ENCODE data around the gene DCUN1D2. TPM values are rescaled to one million over a fixed set of nuclear protein-coding genes. Genes with fewer than 3 reads are reported as not detected.
"Not testable (repeated sequence)": the region's sequence is repeated elsewhere in the genome, so short reads cannot be mapped to it uniquely, and the experiment has no call there.

DCUN1D2 gene
- total RNA-seq, 1 donor from 2014 or later = 29.2 TPM

GRCh38 chr13:113472355-113473025, 18.0 kb downstream of the DCUN1D2 start:
- Mint-ChIP-seq H3K4me3 (no peak overlapping the region), H3K27me3 (no peaks in the 10 kb centered on the region), H3K27ac (no peak overlapping the region), H3K4me1 (ENCODE audit: unreplicated experiment) (peaks cover 14% of the 10 kb centered on the region), H3K36me3 (peaks cover 46% of the 10 kb centered on the region), H3K9me3 (no peaks in the 10 kb centered on the region)
- TF ChIP-seq, protein P1, sequence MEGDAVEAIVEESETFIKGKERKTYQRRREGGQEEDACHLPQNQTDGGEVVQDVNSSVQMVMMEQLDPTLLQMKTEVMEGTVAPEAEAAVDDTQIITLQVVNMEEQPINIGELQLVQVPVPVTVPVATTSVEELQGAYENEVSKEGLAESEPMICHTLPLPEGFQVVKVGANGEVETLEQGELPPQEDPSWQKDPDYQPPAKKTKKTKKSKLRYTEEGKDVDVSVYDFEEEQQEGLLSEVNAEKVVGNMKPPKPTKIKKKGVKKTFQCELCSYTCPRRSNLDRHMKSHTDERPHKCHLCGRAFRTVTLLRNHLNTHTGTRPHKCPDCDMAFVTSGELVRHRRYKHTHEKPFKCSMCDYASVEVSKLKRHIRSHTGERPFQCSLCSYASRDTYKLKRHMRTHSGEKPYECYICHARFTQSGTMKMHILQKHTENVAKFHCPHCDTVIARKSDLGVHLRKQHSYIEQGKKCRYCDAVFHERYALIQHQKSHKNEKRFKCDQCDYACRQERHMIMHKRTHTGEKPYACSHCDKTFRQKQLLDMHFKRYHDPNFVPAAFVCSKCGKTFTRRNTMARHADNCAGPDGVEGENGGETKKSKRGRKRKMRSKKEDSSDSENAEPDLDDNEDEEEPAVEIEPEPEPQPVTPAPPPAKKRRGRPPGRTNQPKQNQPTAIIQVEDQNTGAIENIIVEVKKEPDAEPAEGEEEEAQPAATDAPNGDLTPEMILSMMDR (conservative IDR thresholded peaks at IDR 0.05) = no peak
- no peak for DNase-seq (ENCODE audit: extremely low spot score, unreplicated experiment)

GRCh38 chr13:113471844-113472243, 18.7 kb downstream of the DCUN1D2 start:
- peaks cover 45% of the 10 kb centered on the region for H3K36me3 Mint-ChIP-seq
- no peaks in the 10 kb centered on the region for H3K9me3 Mint-ChIP-seq
- no peak for DNase-seq (ENCODE audit: extremely low spot score, unreplicated experiment)
- no peaks in the 10 kb centered on the region for H3K27me3 Mint-ChIP-seq
- no peak overlapping the region for H3K4me3 Mint-ChIP-seq
- TF ChIP-seq, protein P1 (conservative IDR thresholded peaks at IDR 0.05) = no peak
- peaks cover 14% of the 10 kb centered on the region for H3K4me1 Mint-ChIP-seq (ENCODE audit: unreplicated experiment)
- H3K27ac Mint-ChIP-seq = no peak overlapping the region

- H3K9me3 Mint-ChIP-seq; H3K27me3 Mint-ChIP-seq; H3K4me3 Mint-ChIP-seq; H3K27ac Mint-ChIP-seq; DNase-seq (ENCODE audit: extremely low spot score, unreplicated experiment): not testable (repeated sequence)
- H3K4me1 Mint-ChIP-seq (ENCODE audit: unreplicated experiment) = peaks cover 14% of the 10 kb centered on the region
- H3K36me3 Mint-ChIP-seq = peaks cover 40% of the 10 kb centered on the region
Observed at GRCh38 chr13:113470635-113471163, 19.8 kb downstream of the DCUN1D2 start.

- Mint-ChIP-seq H3K9me3 (no peaks in the 10 kb centered on the region), H3K27ac (no peak overlapping the region), H3K4me1 (ENCODE audit: unreplicated experiment) (peaks cover 14% of the 10 kb centered on the region), H3K36me3 (peaks cover 39% of the 10 kb centered on the region), H3K27me3 (no peaks in the 10 kb centered on the region), H3K4me3 (no peak overlapping the region)
- DNase-seq (ENCODE audit: extremely low spot score, unreplicated experiment) = no peak
- TF ChIP-seq, protein P1 (conservative IDR thresholded peaks at IDR 0.05) = no peak
Observed at GRCh38 chr13:113470073-113470472, 20.4 kb downstream of the DCUN1D2 start.

GRCh38 chr13:113469582-113469981, 20.9 kb downstream of the DCUN1D2 start:
- no peak overlapping the region for H3K27ac Mint-ChIP-seq
- H3K27me3 Mint-ChIP-seq = no peaks in the 10 kb centered on the region
- peaks cover 34% of the 10 kb centered on the region for H3K36me3 Mint-ChIP-seq
- H3K9me3 Mint-ChIP-seq = no peaks in the 10 kb centered on the region
- H3K4me3 Mint-ChIP-seq = no peak overlapping the region
- DNase-seq (ENCODE audit: extremely low spot score, unreplicated experiment) = no peak
- peaks cover 14% of the 10 kb centered on the region for H3K4me1 Mint-ChIP-seq (ENCODE audit: unreplicated experiment)
- TF ChIP-seq, protein P1 (conservative IDR thresholded peaks at IDR 0.05) = no peak

- Mint-ChIP-seq H3K36me3 (peaks cover 28% of the 10 kb centered on the region), H3K4me1 (ENCODE audit: unreplicated experiment) (peaks cover 14% of the 10 kb centered on the region), H3K9me3 (no peaks in the 10 kb centered on the region), H3K27me3 (no peaks in the 10 kb centered on the region), H3K27ac (peak overlapping the region; percentile 67), H3K4me3 (peak overlapping the region; percentile 45)
- TF ChIP-seq, protein P1 (conservative IDR thresholded peaks at IDR 0.05) = no peak
- no peak for DNase-seq (ENCODE audit: extremely low spot score, unreplicated experiment)
Observed at GRCh38 chr13:113468472-113469201, 21.9 kb downstream of the DCUN1D2 start.

Data from type B pancreatic cell (in vitro differentiated cells).